PC-3 (cell line): ENCODE results near the gene LPAR1.

Experiments
- CTCF ChIP-seq: fragments of 300-600 bp; sonication (generic); conservative IDR thresholded peaks from 2 replicates; pipeline ENCODE4 v1.5.1; 2017; ENCODE audit warnings: antibody characterized with exemption, low read depth, mild to moderate bottlenecking, low read length
- EZH2 ChIP-seq: fragments of 300-600 bp; sonication (generic); IDR thresholded peaks from one replicate; pipeline ENCODE4 v1.6.1; 2017; ENCODE audit warnings: antibody characterized with exemption, mild to moderate bottlenecking, low read length; ENCODE audit not compliant: unreplicated experiment
- EZH2phosphoT487 ChIP-seq: fragments of 300-600 bp; sonication (generic); IDR thresholded peaks from 2 replicates; pipeline ENCODE4 v1.6.1; 2018; ENCODE audit warnings: mild to moderate bottlenecking, antibody characterized with exemption, low read length, borderline replicate concordance

GRCh38 chr9:110830495-110830894 lies 207.8 kb downstream of the LPAR1 start:
- TF ChIP-seq CTCF (no peak), EZH2 (no peak), EZH2phosphoT487 (no peak)
